SK-N-SH treated with all-trans-retinoic acid at 6 μM for 48 hours (cell line): ENCODE results near the gene VAT1.

Experiments used
- OSR1 ChIP-seq: fragments of 250-450 bp; sonication (Bioruptor Pico); IDR thresholded peaks from 2 replicates; pipeline ENCODE4 v1.8.0; 2022; ENCODE audit warnings: moderate library complexity, mild to moderate bottlenecking, inconsistent platforms
- ZC3H10 ChIP-seq: fragments of 250-450 bp; sonication (Bioruptor Pico); IDR thresholded peaks from 2 replicates; pipeline ENCODE4 v1.5.1; 2021; ENCODE audit warnings: mild to moderate bottlenecking, moderate library complexity

DNA sequence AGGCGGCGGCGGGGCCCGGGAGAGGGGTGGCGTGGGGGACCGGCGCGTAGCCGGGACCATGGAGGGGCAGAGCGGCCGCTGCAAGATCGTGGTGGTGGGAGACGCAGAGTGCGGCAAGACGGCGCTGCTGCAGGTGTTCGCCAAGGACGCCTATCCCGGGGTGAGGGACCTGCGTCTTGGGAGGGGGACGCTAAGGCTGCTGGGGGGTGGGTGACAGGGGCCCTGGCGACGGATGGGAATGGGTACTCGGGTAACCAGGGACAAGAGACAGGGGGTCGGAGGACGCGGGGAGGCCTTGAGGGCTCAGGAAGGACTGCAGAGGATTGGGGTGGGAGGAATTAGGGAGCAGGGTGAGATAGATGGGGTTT lies 3.1 kb upstream of the VAT1 start:
- TF ChIP-seq ZC3H10 (CRISPR knock-in tag): no peak
- TF ChIP-seq OSR1 (CRISPR knock-in tag): no peak
